H1 (cell line): Measurements from ENCODE around the gene ARMC7. TPM values are rescaled to one million over a fixed set of nuclear protein-coding genes. Genes with fewer than 3 reads are reported as not detected.

ENCODE experiments used
- CHD7 ChIP-seq: fragments of 300-600 bp; sonication (generic); IDR thresholded peaks from 2 replicates; pipeline ENCODE4 v1.7.1; 2012; ENCODE audit warnings: low read length, moderate library complexity, mild to moderate bottlenecking, inconsistent platforms; ENCODE audit not compliant: insufficient replicate concordance
- polyA plus RNA-seq, 7 experiments: library from polyadenylated mRNA; depleted of rRNA in 3 of 7; stranded (reverse) in 5 of 7; unstranded in 2 of 7; fragments of >200 nt in 5 of 7; fragments of 200-250 nt in 2 of 7; gene quantifications; 1 replicate in 5 of 7; 2 replicates in 1 of 7; 4 replicates in 1 of 7; pipeline versions ENCODE4 v1.2.1 to v1.2.3, GENCODE V29; 2011 to 2013; ENCODE audit warnings: missing spikeins in 2 of 7, mixed read lengths in 2 of 7
- total RNA-seq: library from RNA; stranded (reverse); fragmentation: NEBNext Ultra II Directional; extraction: Animal tissue kit (Norgen Biotek cat#: 25700); gene quantifications from 2 replicates; pipeline ENCODE4 v1.2.1, GENCODE V29; 2021

ARMC7 gene
- total and polyA plus RNA-seq, 2 of the 8 experiments (the other 6 are each of a cell fraction or from before 2014, with no cell fraction given), result 9.8 to 13.6 TPM

GRCh38 chr17:75073618-75074047 lies 36.1 kb upstream of the ARMC7 start (continued):
- no peak for TF ChIP-seq CHD7
